Loucy (cell line): ENCODE results near the gene SULT1B1.

Source experiments
- EZH2phosphoT487 ChIP-seq: fragments of 200-600 bp; IDR thresholded peaks from 2 replicates; pipeline ENCODE4 v1.6.1; 2018; ENCODE audit warnings: antibody characterized with exemption, mild to moderate bottlenecking, moderate library complexity, borderline replicate concordance
- TF ChIP-seq, protein P1 (sequence below): fragments of 200-600 bp; sonication (generic); conservative IDR thresholded peaks from 2 replicates; pipeline ENCODE4 v1.5.1; 2014; ENCODE audit warnings: mild to moderate bottlenecking, antibody characterized with exemption, low read length

DNA sequence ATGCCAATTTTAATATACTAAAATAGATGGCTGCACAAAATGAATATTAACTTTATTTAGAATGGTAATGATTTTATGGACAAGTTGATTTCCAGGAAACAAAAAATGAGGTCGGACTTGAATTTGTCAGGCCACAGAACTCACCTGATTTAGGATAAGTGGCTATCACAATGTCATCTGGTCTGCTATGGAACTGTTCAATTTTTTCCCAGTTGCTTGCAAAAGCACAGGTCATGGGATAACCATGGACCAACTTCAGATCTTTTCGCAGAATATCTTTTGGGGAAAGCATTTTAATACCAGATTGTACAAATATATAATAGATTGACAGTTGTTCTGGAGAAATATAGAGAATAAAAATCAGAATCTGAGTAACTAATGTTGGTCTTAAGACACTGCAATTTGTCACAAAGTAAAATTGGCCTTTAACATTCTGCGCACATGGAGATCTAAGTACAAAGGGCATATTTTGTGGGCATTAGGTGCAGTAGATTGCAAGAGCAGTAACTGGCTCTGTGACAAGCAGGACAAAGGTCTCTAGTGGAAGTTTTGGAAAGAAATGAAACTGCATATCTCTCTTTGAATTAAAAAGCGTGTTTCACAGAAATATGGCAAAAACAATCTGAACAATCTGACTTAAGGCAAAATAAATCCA is 5.4 kb downstream of the SULT1B1 start:
- TF ChIP-seq, protein P1, sequence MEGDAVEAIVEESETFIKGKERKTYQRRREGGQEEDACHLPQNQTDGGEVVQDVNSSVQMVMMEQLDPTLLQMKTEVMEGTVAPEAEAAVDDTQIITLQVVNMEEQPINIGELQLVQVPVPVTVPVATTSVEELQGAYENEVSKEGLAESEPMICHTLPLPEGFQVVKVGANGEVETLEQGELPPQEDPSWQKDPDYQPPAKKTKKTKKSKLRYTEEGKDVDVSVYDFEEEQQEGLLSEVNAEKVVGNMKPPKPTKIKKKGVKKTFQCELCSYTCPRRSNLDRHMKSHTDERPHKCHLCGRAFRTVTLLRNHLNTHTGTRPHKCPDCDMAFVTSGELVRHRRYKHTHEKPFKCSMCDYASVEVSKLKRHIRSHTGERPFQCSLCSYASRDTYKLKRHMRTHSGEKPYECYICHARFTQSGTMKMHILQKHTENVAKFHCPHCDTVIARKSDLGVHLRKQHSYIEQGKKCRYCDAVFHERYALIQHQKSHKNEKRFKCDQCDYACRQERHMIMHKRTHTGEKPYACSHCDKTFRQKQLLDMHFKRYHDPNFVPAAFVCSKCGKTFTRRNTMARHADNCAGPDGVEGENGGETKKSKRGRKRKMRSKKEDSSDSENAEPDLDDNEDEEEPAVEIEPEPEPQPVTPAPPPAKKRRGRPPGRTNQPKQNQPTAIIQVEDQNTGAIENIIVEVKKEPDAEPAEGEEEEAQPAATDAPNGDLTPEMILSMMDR: no peak
- no peak for TF ChIP-seq EZH2phosphoT487
